Measurements from ENCODE around the gene CCDC138. TPM values are rescaled to one million over a fixed set of nuclear protein-coding genes. Genes with fewer than 3 reads are reported as not detected.

Gene CCDC138
- total and polyA plus RNA-seq, 7 donors, result 0.39 to 2.4 (median 1.5) TPM

GRCh38 chr2:108853421-108853820, 66.8 kb downstream of the CCDC138 start:
- TF ChIP-seq CTCF (IDR thresholded peaks at IDR 0.05), result no peak
- H3K27me3 ChIP-seq (ENCODE audit: insufficient read depth in 3 of 3, low read length in 2 of 3), result no peaks in the 10 kb centered on the region
- H3K36me3 ChIP-seq (ENCODE audit: insufficient read depth in 1 of 2, low read depth in 1 of 2), result peaks cover 0 to 4% of the 10 kb centered on the region in 2 donors
- no peaks in the 10 kb centered on the region for H3K4me1 ChIP-seq
- 83 to 90% (median 88%) methylated on average over 2 of the region's 2 CpGs for WGBS, 3 donors
- ATAC-seq (no peak), DNase-seq (no peak)
- intact Hi-C loops (cut with DNase I), result no loop called here
- H3K4me3 ChIP-seq, result no peak overlapping the region
- H3K9me3 ChIP-seq, result no peaks in the 10 kb centered on the region
- no peak overlapping the region for H3K27ac ChIP-seq

DNA sequence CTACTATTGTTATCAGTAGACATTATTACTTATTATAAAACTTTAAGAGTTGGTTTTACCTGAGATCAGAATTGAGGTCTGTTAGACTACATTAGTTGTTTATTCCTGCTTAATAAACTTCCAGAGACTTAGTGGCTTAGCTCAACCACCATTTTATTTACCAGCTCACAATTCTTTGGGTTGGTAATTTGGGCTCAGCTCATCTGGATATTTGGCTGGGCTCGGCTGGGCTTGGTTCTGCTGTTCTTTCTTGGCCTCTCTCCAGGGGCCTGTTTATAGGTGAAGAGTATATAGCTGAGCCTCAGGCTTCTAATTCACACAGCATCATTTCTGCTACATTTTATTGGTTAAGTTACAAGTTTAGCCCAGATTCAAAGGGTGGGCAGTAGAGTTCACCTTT, 67.9 kb downstream of the CCDC138 start:
- WGBS, 3 donors, result 38 to 59% (median 56%) methylated on average over 1 of the region's 1 CpG
- DNase-seq, result no peak
- peaks cover 0 to 4% of the 10 kb centered on the region in 2 donors for H3K36me3 ChIP-seq (ENCODE audit: insufficient read depth in 1 of 2, low read depth in 1 of 2)
- intact Hi-C loops (cut with DNase I), result no loop called here
- H3K27ac ChIP-seq, result no peak overlapping the region
- H3K27me3 ChIP-seq (ENCODE audit: insufficient read depth in 3 of 3, low read length in 2 of 3), result no peaks in the 10 kb centered on the region
- H3K4me3 ChIP-seq, result no peak overlapping the region
- no peaks in the 10 kb centered on the region for H3K9me3 ChIP-seq
- ATAC-seq, result no peak
- TF ChIP-seq CTCF (IDR thresholded peaks at IDR 0.05), result no peak
- H3K4me1 ChIP-seq, result no peaks in the 10 kb centered on the region

DNA sequence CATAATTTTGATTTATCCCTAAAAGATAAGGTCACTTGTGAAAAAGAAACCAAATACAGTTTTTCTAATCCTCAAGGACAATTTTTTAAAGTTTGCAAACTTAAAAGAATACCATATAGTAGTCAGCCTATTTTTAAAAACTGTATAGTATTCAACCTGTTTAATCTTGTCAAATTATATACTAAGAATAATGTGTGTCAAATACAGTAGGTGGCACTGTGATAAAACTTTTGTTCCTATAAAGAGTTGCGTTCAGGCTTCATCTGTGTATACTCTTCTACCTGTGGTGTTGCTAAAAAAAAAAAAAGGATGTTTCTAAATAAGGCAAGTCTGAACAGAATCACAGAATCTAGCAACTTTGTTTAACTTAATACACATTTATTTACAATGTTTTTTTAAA, 68.6 kb downstream of the CCDC138 start:
- ATAC-seq (no peak), DNase-seq (no peak)
- Histone ChIP-seq H3K36me3 (ENCODE audit: insufficient read depth in 1 of 2, low read depth in 1 of 2) (peaks cover 0 to 4% of the 10 kb centered on the region in 2 donors), H3K4me1 (no peaks in the 10 kb centered on the region), H3K27ac (no peak overlapping the region), H3K27me3 (ENCODE audit: insufficient read depth in 3 of 3, low read length in 2 of 3) (no peaks in the 10 kb centered on the region), H3K4me3 (no peak overlapping the region), H3K9me3 (no peaks in the 10 kb centered on the region)
- intact Hi-C loops (cut with DNase I), result no loop called here
- WGBS, 3 donors, result 33 to 80% (median 40%) methylated on average over 1 of the region's 1 CpG
- peak; percentile 13 for TF ChIP-seq CTCF (IDR thresholded peaks at IDR 0.05)

DNA sequence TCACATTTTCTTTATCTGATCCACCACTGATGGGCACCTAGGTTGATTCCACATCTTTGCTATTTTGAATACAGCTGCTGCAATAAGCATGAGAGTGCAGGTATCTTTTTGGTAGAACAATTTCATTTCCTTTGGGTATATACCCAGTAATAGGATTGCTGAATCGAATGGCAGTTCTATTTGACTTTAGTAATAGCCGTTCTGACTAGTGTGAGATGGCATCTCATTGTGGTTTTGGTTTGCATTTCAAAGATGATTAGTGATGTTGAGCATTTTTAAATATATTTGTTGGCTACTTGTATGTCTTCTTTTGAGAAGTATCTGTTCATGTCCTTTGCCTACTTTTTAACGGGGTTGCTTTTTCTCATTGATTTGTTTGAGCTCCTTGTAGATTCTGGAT, 72.3 kb downstream of the CCDC138 start:
- intact Hi-C loops (cut with DNase I), result no loop called here
- ATAC-seq (no peak), DNase-seq (no peak)
- WGBS, 3 donors, result 82 to 99% (median 97%) methylated on average over 3 of the region's 3 CpGs
- H3K9me3 ChIP-seq, result no peaks in the 10 kb centered on the region
- H3K4me3 ChIP-seq, result no peak overlapping the region
- H3K27ac ChIP-seq, result no peak overlapping the region
- no peaks in the 10 kb centered on the region for H3K4me1 ChIP-seq
- H3K27me3 ChIP-seq (ENCODE audit: insufficient read depth in 3 of 3, low read length in 2 of 3), result no peaks in the 10 kb centered on the region
- no peaks in the 10 kb centered on the region for H3K36me3 ChIP-seq (ENCODE audit: insufficient read depth in 1 of 2, low read depth in 1 of 2)
- no peak for TF ChIP-seq CTCF (IDR thresholded peaks at IDR 0.05)

- intact Hi-C loops (cut with DNase I), result no loop called here
- Histone ChIP-seq H3K27ac (no peak overlapping the region), H3K36me3 (ENCODE audit: insufficient read depth in 1 of 2, low read depth in 1 of 2) (no peaks in the 10 kb centered on the region), H3K27me3 (ENCODE audit: insufficient read depth in 3 of 3, low read length in 2 of 3) (no peaks in the 10 kb centered on the region), H3K4me3 (no peak overlapping the region), H3K4me1 (no peaks in the 10 kb centered on the region), H3K9me3 (peaks cover 6% of the 10 kb centered on the region)
- ATAC-seq, result no peak
- no peak for DNase-seq
- TF ChIP-seq CTCF (IDR thresholded peaks at IDR 0.05), result no peak
These were observed 79.5 kb downstream of the CCDC138 start for GRCh38 chr2:108866041-108866440.

Measured in psoas muscle (tissue), 8 donors.